SW480 (cell line): ENCODE results near the gene NID2.

ENCODE experiments used
- DNase-seq: peaks from one replicate; pipeline ENCODE4 v3.0.0-alpha.2; 2016; ENCODE audit warnings: low spot score

Gene NID2, protein sequence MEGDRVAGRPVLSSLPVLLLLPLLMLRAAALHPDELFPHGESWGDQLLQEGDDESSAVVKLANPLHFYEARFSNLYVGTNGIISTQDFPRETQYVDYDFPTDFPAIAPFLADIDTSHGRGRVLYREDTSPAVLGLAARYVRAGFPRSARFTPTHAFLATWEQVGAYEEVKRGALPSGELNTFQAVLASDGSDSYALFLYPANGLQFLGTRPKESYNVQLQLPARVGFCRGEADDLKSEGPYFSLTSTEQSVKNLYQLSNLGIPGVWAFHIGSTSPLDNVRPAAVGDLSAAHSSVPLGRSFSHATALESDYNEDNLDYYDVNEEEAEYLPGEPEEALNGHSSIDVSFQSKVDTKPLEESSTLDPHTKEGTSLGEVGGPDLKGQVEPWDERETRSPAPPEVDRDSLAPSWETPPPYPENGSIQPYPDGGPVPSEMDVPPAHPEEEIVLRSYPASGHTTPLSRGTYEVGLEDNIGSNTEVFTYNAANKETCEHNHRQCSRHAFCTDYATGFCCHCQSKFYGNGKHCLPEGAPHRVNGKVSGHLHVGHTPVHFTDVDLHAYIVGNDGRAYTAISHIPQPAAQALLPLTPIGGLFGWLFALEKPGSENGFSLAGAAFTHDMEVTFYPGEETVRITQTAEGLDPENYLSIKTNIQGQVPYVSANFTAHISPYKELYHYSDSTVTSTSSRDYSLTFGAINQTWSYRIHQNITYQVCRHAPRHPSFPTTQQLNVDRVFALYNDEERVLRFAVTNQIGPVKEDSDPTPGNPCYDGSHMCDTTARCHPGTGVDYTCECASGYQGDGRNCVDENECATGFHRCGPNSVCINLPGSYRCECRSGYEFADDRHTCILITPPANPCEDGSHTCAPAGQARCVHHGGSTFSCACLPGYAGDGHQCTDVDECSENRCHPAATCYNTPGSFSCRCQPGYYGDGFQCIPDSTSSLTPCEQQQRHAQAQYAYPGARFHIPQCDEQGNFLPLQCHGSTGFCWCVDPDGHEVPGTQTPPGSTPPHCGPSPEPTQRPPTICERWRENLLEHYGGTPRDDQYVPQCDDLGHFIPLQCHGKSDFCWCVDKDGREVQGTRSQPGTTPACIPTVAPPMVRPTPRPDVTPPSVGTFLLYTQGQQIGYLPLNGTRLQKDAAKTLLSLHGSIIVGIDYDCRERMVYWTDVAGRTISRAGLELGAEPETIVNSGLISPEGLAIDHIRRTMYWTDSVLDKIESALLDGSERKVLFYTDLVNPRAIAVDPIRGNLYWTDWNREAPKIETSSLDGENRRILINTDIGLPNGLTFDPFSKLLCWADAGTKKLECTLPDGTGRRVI (N-terminal part only)

DNA sequence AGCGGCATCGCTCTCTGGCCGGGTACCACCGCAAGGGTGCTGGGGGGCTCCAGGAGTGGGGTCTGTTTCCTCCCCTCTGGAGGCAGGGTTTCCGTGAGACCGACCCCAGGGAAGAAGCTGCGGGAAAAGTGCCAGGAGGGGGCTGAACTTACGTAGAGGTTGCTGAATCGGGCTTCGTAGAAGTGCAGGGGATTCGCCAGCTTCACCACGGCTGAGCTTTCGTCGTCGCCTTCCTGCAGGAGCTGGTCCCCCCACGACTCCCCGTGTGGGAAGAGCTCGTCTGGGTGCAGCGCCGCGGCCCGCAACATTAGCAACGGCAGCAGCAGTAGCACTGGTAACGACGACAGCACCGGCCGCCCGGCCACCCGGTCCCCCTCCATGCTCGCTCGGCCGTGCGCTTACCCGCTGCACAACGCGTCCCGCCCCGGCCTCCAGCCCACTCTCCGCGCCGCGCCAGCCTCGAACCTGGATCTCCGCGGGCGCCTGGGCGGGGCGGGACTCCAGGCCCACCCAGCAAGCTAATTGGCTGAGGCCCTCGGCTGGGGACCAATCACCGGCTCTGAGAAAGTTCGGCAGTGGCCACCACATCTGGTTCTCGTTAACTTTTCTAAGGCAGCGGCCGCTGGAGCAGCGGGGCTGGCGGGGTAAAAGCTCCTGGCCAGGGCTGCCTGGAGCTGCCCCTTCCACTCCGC lies at the start of gene NID2:
Gene NID2, minus strand, starts transcription at position 445 of the 692 bp plus-strand sequence. Its CDS starts 65 bp downstream, at position 380.
- no peak for DNase-seq

DNA sequence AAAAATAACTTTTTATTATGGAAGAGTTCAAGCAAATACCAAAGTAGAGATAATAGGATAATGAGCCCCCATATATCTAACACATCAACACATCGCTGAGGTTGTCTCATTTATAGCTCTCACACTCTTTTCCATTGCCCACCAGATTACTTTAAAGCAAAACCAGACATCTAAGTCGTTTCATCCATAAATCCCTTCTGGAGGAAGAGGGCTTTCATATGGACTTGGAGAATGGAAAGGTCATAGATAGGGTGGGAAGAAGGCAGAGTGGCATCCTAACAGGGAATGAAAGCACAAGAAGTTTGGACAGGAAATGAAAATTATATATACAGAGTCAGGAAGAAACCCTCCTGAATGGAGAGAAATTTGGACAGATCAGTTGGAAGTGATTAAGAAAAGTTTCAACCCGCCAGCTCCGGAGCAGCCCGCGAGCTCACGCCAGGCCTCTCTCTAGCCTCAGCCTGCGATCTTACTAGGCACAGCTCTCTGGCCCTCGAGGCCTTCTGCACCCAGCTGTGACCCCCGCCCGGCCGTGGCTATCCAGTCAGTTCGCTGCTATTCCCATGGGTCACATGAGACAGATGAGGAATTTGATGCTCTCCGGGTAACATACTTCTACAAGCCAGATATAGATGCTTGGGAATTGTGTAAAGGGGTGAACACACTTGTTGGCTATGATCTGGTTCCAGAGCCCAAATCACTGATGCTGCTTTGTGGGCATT lies 48.4 kb upstream of the NID2 start:
- no peak for DNase-seq

DNA sequence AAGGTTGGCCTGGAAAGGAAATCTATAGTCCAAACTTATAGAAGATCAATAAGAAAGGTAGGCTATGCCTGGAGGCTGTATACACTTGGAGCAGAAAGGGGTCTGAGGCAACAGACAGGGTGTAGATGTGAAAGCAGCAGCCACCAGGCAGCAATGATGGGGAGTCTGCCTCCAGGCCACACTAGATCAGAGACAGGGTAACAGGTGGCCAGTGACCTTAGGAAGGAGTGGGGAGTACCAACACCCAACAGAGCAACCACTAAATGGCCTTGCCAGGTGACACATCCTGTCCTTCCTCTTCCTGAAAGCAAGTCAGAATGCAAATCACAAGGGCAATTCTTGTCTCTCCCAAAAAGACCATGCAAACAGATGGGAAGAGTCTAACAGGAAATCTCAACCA lies 46.4 kb upstream of the NID2 start:
- DNase-seq = no peak

DNA sequence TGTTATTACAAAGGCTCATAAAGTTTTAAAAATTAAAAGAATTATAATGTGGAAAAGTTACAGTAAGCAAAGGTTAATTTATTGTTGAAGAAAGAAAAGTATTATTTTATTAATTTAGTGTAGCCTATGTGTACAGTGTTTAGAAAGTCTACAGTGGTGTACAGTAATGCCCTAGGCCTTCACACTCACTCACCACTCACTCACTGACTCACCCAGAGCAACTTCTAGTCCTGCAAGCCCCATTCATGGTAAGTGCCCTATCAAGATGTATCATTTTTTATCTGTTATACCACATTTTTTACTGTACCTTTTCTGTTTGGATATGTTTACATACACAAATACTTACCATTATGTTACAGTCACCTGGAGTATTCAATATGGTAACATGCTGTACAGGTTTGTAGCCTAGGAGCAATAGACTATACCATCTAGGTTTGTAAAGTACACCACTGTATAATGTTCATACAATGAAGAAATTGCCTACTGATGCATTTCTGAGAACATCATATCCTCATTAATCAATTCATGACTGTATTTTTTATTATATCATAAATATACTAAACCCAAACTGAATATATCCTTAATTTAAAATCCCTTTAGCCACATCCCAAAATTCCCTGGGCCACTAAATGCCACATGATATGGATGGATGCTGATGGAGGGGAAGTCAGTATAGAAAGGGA lies 43.6 kb upstream of the NID2 start:
- no peak for DNase-seq

DNA sequence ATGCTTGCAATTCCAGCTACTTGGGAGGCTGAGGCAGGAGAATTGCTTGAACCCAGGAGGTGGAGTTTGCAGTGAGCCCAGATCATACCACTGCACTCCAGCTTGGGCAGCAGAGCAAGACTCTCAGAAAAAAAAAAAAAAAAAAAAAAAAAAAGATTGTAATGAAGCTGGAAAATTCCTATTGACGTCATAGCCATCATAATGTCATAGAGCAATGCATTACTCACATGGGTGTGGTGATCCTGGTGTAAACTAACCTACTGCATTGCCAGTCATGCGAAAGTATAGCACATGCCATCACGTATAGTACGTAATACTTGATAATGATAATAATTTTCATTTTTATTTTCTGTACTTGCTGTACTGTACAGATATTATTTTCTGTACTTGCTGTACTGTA lies 42.7 kb upstream of the NID2 start:
- DNase-seq = peak; percentile 2

DNA sequence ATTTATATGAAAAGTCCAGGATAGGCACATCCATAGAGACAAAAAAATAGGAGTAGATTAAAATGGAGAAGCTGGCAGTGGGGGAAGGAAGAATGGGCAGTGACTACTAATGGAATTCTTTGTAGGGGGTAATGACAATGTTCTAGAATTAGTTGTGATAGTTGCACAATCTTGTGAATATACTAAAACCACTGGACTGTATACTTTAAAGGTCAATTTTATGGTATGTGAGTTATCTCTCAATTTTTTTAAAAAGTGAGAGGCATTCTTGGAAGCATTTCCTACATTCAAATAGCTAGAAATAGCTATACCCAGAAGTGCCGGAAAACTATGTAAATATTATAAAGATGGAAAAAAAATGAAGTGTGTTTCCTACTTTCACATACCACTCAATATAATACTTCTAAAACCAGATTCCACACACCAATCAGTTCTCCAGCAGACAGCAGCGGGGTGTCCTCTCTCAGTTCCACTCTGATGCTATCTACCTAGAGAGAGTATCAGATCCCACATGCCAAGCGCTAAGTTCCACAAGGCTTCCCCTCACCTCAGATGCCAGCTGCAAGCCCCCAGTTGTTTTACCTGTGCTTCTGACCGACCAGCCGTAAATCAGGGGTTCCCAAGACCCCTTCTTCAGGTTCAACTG lies 41.7 kb upstream of the NID2 start:
- no peak for DNase-seq

DNA sequence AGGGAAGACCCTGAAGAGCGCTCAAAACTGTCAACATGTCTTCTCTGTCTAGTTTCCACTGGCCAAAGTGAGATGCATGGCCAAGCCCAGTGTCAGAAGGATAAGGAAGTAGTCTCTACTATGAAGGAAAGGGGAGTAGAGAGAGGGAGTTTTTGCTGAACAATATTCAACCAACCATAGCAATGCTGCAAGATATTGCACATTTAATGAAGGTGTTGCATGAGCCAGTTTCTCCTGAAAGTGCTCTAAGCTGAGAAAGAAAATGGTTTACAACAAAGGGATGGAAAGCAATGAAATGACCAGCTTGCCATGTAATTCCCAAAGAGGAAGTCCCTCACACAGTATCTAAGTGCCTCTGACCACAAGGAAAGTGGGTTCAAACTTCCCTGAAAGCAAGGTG lies 40.0 kb upstream of the NID2 start:
- no peak for DNase-seq

DNA sequence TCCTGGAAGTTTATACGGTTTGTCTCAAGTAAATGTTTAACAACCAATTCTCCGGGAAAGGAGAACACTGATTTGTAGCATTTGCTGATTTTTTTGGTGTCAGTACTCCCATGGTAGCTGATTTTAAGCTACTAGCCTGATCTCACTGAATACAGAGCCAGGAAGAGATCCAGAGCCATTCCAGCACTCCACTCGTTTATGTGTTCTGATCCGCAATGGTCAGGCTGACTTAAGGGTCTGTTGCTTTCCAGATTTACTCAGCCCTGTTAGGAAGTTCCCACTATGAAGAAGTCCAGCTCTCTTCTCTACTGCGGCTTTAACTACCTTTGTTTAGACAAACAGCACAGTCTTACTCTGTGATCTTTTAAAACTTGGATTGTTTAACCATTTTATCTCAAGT lies 38.0 kb upstream of the NID2 start:
- no peak for DNase-seq

DNA sequence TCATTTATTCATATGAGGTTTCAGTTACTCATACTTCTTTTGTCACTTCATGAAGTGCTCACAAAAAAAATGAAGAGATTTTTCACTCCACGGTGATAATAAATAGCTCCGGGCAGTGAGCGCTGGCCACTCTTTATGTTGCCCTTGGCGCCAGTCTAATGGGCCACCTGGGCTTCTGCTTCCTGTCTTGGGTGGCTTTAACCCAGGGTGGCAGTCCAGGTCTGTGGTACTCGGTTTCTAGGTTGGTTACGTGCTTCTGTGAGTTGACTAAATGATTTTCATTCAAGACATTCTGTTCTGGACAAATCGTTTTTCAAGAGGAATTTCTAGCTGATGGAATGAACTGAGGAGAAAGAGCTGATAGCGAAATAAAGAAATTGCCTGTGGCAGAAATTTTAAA lies 34.6 kb upstream of the NID2 start:
- no peak for DNase-seq

DNA sequence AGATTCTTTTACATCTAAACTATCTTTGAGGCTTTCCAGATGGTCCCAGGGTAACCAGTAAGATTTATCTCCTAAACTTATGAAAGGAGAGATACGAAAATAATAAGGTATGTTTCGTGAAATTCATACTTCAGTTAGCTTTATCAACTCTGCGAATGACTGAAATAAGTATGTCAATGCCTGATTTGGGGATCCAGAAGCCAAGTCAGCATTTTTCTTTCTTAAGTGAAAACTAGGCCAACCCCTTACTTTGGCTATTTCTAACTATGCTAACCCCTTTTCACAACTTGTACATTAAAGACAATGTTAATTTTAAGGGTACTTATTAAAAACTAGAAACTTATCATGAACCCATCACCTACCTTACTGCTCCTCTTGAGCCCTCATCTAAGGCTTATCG lies 26.9 kb upstream of the NID2 start:
- DNase-seq = no peak

DNA sequence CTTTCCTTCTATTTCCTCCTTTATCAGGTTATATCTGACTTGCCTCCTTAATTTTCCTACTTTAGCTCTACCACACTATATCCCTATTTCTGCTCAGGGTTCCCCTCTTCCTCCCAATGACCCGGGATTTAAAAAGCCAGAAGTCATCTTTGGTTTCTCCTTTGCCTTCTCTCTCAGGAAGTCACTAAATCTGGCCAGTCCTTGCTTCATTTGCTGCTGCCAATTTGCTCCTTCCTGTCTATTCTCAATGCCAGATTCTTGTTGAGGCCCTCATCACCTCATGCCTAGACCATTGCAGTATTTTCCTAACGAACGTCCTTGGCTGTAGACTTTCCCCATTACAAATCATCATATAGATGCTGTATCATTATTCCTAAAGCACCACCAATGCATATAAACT lies 26.5 kb upstream of the NID2 start:
- DNase-seq = no peak

DNA sequence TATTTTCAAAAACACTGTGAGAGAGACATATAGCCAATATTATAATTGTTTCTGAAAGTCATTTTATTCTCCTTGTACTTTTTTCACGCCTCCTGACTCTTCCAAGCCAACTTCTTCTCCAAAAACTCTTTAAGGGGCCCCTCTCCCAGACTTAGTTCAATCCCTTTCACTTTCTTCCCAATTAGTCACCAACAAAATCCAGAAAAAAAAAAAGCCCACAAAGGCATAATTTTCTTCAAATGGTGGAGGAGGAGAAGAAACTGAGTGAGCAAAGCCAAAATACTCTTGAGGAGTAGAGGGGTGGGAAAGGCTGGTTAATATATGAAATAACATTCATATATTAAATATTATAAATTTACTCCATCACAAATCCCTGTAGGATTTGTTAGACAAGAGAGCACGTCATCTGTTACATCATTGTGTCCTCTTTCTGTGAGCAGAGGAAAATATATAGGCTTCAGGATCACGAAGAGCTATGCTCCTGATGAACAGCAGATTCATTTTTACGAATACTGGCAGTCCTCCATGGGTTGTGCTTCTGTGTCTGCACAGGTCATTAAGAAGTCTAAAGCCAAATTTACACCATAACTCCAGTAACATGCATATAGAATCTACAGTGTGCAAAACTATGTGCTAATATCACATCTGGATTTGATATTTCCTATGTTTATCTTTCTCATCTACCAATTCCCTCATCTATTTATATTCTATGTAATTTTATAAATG lies 25.9 kb upstream of the NID2 start:
- no peak for DNase-seq

DNA sequence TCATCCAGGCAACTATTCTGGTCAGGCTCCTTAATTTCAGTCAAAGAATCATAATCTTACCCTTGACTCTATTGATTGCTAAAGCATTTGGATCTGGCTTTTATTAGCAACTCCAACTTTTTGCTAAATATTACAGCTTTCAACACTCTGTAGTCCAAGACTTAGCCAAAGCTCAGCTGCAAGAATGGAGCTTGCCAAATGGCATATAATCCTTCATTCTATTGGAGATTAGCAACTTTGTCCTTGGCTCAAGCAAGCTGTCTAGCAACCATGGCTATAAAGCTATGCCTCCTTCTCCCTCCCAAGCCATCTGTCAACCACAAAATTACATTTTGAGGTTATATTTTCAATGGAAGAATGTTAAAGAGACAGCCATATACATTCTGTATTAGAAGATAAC lies 23.1 kb upstream of the NID2 start:
- DNase-seq = no peak

DNA sequence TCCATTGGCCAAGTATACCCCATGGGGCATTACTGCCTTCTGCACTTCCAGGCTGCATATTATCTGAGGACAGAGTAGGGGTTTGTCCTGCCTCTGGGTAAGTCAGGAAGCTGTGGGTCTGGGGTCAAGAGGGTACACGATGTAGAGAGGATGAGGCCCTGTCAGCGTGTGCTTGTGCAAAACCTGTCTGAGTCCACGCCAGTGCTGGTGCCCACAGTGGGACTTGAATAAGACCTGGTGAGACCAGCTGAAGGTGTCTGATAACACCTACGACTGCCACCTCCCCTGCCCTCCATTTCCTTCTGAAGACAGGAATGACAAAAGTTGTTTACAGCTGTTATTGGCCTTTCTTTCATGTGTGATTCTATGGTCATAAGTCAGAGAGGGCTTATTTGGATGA lies 22.1 kb upstream of the NID2 start:
- DNase-seq = no peak

DNA sequence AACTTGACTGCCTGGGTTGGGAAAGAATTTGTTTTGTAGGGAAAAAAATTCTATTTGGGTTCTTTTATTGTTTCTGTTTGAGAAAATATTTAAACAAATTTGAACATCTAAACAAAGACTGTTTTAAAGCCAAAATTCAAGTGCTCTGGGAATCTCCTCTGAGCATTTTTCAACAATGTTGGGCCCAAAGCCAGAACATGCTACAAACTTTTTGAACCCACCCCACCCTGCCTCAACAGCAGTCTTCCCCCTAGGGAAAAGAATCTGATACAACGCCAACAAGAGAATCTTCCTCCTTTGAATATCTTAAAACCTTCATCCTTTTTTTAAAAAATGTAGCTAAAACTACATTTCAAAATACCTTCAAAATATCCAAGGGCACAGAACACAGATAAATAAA lies 20.4 kb upstream of the NID2 start:
- DNase-seq = no peak

DNA sequence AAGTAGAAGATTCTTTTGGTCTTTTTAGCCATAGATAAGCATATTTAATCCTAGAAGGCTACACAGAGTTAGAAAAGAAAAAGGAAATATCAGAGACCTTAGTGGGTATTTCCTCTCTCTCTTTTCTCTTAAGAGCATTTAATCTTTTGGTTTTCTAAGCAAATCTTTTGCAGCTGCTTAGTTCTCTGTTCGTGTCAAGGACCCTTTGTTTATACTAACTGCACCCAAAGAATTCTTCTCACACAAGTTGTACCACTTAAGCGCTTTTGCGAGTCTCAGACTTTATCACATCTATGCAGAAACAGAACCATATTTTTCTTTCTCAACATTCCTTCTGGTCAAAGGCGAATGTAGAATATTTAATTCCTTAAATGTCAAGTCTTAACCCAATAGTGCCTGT lies 17.9 kb upstream of the NID2 start:
- no peak for DNase-seq

DNA sequence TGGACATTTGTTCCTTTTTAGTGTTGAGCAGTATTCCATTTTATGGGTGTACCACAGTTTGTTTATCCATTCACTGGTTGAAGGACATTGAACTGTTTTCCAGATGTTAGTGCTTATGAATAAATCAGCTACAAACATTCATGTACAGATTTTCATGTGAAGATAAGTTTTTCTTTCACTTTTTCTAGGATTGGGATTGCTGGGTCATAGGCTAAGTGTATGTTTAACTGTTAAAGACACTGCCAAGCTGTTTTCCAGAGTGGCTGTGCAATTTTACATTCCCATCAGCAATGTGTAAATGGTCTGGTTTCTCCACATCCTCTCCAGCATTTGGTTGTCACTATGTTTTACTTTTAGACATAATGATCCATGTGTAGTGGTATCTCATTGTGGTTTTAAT lies 14.0 kb upstream of the NID2 start:
- DNase-seq = no peak

DNA sequence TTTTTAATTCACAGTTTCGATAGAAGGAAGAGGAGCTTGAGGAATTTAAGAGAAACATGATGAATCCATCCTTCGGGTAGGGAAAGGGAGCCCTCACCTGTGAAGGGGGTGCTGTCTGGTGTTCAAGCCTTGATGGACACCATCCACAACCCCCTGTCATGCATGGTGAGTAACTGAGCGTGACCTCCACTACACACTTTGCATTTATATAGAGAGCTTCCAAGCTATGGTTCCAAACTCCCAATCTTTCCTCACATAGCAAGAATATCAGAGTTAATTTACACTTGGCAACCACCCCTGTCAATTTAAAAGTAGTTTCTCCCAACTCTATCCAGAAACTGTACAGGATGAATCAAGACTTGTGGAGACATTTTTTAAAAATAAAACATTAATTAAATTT lies 13.1 kb upstream of the NID2 start:
- no peak for DNase-seq
